ENCODE data around the gene ESPNL.
"Not testable (repeated sequence)": the region's sequence is repeated elsewhere in the genome, so short reads cannot be mapped to it uniquely, and the experiment has no call there.

Gene ESPNL

GRCh38 chr2:238100821-238101771, 956 bp downstream of the ESPNL start:
- no peak for DNase-seq

- no peak for DNase-seq
Observed at GRCh38 chr2:238101891-238102841, 2.0 kb downstream of the ESPNL start.

GRCh38 chr2:238102865-238103264, 2.7 kb downstream of the ESPNL start:
- DNase-seq: no peak

GRCh38 chr2:238103465-238104225, 3.5 kb downstream of the ESPNL start:
- no peak for DNase-seq

GRCh38 chr2:238104226-238104690, 4.1 kb downstream of the ESPNL start:
- DNase-seq: no peak

- DNase-seq: no peak
Observed at GRCh38 chr2:238104691-238105371, 4.7 kb downstream of the ESPNL start.

- no peak for DNase-seq
Observed at GRCh38 chr2:238105506-238106338, 5.6 kb downstream of the ESPNL start.

- no peak for DNase-seq
Observed at GRCh38 chr2:238106339-238106697, 6.2 kb downstream of the ESPNL start.

- DNase-seq: no peak
Observed at GRCh38 chr2:238106698-238107524, 6.8 kb downstream of the ESPNL start.

GRCh38 chr2:238107525-238108422, 7.6 kb downstream of the ESPNL start:
- no peak for DNase-seq

- no peak for DNase-seq
Observed at GRCh38 chr2:238108423-238109183, 8.5 kb downstream of the ESPNL start.

GRCh38 chr2:238113611-238114010, 13.5 kb downstream of the ESPNL start:
- DNase-seq: no peak

GRCh38 chr2:238114331-238114841, 14.2 kb downstream of the ESPNL start:
- no peak for DNase-seq

- DNase-seq: no peak
Observed at GRCh38 chr2:238114851-238115660, 14.9 kb downstream of the ESPNL start.

GRCh38 chr2:238115709-238116108, 15.6 kb downstream of the ESPNL start:
- not testable (repeated sequence) for DNase-seq

- no peak for DNase-seq
Observed at GRCh38 chr2:238116298-238117198, 16.4 kb downstream of the ESPNL start.
